HG02798 (cell line): ENCODE data around the gene P2RY6.
A peak's percentile ranks its signal among the peaks of the same experiment; 100 is the strongest.

ENCODE experiments used
- ATAC-seq: cut with Tn5 transposase; IDR thresholded peaks from one replicate; pipeline ENCODE4 v1.9.1; 2021; ENCODE audit warnings: mild to moderate bottlenecking; ENCODE audit not compliant: unreplicated experiment, poor library complexity

P2RY6 gene

DNA sequence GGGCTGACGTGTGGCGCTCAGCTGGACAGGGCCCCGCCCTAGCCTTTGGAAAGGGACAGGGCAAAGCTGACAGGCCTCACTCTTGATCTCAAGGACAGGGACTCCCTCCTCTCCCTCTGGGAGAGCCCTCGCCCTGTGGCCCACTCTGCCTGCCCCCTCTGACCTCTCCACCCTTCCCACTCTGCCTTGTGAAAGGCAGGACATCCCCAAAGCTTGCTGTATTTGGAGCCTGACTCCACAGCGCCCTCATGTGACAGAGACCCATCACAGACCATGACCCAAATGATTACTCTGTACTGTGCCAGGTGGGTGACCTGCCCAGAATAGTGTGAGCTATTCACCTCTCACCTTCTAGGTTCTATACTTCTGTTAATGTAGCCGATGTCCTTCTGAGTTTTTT lies 35.3 kb upstream of the P2RY6 start:
- no peak for ATAC-seq

DNA sequence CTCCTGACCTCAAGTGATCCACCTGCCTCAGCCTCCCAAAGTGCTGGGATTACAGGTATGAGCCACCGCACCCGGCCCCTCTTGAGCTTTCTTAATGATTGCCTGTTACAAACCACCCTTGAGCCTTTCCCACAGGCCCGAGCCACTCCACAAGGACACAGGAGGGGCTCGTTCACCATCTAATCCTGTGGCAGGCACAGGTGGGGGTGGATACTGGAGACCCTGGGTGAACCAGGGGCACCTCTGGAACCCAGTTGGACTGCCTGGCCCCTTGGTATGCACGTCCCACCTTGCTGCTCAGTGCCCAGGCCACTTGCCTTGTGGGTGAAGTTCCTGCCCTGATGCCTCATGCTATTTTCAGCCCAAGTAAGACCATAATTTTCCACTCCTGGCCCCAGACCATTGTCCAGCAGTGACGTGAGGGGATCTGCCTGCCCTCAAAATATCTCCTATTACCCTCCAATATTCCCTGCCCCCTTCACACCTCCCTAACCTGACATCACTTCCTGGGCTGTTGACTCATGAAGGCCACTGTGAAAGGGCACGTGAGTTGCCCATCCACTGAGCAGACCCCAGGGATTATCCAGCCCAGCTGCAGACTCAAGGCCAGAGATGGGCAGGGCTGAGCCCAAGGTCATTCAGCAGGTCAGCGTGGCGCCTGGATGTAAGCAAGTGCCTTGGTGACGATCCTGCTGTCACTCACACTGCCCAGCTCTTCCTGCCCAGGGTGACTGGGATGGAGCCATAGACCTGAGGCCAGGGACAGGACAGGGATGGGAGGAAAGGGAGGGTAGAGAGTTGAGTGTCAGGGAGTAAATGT lies 34.5 kb upstream of the P2RY6 start:
- ATAC-seq = no peak

DNA sequence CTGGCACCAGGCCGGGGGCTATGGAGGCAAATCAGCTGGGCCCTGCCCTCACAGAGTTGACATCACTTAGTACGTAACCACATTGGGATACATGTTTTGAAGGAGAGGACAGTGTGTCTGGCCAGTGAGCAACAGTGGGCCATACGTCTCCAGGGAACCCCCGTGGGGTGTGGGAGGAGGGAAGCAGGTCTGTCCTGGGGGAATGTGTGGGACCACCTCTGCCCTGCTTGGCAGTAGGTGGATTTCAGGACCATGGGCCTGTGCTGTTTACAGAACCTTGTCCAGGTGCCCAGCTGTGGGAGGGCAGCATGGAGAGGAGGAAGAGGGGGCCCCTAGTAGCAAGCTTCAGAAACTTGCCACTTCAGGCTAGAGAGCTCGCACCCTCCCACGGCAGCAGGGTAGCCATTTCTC lies 33.0 kb upstream of the P2RY6 start:
- ATAC-seq = no peak

DNA sequence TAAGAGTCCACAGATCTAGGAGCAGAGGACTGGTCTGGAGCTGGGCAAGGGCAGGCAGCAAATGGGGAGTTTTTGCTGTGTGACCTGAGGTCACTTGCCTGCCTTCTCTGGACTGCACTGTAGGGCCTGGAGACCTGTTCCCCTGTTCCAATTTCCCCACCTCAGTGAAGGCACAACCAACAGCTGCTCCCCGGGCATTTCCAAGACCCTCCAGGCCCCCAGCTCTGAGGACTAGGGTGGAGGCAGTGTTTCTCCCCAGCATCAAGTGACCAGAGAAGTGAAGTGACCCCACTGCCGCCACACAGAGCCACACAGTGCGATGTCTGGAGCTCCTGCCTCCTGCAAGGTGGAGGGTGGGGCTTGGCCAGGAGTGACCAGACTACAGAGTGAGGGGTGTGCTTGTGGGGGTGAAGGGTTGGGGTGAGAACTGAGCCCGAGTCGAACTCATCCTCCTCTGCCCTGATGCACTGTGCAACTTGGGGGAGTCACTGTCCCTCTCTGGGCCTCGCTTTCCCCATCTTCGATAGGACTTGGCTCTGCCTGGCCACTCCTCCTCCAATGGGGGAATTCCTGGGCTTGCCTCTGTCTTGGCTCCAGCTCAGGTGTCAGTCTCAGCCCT lies 32.5 kb upstream of the P2RY6 start:
- ATAC-seq = no peak

DNA sequence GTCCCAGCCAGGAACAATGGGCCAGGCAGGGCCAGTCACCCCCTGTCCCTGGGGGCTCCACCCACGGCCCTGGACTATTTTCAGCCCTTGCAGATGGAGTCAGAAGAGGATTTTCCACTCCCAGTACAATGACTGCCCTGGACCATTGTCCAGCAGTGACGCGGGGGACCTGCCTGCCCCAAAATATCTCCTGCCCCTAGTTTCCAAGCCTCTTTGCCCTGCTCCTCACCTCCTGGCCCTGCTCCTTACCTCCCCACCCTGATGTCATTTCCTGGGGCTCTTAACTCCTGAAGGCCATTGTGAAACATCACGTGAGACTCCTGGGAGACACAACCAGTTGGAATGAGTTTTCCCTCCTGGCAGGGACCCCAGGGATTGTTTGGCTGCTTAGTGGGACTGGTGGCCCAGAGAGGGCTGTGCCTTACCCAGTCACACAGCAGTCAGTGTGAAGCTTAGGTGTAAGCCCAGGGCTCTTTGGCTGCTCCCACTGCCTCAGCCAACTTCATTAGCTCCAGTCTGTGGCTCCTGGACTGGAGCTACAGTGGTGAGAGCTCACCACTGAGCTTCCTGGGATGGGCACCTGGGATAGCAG lies 31.9 kb upstream of the P2RY6 start:
- ATAC-seq = no peak

DNA sequence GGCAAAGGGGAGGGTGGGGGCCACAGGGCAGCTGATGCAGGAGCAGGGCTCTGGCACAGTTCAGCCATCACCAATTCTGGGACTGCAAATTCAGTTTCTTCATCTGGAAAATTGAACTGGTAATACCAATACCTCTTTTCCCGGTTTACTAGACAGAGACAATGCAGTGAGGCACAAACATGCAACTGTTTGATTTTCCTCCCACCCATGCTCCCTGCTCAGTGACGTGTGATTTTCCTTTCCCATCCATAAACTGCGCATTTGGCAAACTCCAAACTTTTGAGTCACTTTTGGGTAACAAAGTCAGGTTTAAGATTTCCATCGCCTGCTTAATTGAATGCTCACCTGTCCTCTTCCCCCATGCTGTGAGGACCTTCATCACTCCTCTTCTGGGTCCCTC lies 30.8 kb upstream of the P2RY6 start:
- no peak for ATAC-seq

DNA sequence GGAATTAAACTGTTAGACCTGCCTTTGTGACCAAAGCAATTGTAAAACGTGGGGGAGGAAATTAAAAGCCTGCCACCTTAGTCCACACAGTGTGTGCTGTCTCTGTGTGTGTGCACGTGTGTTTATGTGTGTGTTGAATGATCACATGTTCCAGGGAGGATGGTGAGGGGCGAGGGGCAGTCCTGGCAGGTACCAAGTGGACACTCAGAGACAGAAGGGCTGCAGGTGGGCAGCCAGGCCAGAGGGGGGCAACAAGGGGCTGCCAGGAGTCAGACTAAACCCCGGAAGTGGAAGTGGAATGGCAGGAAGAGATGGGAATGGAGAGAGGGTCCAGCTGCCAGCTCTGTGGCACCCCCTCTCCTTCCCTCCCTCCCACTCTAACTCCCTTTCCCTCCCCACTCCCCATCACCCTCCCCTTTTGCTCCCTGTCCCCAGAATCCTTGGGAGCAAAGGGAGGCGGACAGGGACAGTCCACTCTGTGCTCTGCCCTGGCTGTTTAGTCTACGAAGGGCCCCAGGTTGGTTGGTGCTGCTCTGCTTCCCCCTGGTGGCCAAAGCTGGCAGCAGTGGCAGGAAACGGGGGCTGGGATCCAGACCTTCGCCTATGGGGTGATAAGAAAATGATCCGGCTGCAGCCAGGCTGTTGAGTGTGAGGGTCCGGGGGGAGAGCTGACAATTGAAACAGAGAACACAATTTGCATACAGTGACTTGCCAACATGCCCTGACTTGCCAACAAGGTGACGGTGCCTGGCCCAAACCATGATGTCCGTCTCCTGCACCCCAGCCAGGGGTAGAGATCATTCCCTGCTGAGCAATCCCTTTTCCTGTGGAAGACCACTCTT lies 29.7 kb upstream of the P2RY6 start:
- ATAC-seq = peak; percentile 79

DNA sequence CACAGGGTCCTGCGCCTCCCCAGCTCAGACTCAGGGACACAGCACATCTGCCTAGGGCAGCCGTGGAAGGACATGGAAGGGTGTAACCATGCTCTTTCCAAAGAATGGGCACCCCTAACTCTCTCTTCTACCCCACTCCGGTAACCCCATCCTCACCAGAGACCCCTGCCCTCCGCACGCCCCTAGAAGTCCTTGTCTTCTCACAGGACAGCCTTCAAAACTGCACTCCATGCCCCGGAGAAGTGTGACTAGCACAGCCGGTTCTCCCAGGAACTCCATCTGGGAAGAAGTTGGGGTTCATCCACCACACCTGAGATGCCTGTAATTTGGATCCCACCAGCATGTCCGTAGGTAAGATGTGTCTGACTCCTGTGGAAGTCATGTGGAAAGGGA lies 29.0 kb upstream of the P2RY6 start:
- ATAC-seq = no peak

DNA sequence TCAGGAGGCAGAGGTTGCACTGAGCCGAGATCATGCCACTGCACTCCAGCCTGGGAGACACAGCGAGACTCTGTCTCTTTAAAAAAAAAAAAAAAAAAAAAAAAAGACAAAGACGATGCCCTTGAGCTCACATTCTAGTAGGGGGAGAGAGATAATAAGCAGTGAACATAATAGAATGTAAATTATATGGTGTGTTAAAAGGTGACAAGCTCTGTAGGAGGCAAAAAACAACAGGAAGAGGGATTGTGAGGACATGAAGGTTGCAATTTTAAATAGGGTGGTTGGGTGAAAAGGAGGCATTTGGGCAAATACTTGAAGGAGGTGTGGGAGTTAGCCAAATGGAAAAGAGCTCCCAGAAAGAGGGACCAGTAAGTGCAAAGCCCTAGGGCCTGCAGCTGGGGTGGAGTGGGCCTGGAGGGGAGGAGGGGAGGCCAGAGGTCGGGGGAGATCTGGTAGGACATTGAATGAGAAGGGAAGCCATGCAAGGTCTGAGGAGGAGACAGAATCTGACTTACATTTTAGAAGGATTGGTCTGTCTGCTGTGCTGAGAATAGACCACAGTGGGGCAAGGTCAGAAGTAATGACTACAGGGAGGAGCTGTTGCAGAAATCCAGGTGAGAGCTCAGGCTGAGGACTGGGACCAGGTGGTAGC lies 27.4 kb upstream of the P2RY6 start:
- no peak for ATAC-seq

DNA sequence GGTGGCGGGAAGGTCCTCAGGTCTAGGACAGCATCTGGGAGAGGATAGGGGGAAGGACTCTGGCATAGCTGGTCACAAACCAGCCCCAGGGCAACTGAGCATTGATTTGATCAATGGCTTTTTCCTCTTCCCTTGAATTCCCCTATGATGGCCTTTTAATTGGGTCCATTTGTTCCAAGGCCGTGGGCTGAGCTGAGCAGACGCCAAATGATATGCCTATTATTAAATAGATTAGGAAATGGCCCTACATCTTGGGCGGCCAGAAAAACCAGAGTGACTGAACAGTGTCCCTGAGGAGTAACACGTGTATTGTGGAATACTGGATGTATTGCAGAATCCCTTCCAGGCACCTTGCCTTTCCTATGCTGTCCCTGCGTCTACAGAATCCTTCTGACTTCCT lies 26.7 kb upstream of the P2RY6 start:
- no peak for ATAC-seq

DNA sequence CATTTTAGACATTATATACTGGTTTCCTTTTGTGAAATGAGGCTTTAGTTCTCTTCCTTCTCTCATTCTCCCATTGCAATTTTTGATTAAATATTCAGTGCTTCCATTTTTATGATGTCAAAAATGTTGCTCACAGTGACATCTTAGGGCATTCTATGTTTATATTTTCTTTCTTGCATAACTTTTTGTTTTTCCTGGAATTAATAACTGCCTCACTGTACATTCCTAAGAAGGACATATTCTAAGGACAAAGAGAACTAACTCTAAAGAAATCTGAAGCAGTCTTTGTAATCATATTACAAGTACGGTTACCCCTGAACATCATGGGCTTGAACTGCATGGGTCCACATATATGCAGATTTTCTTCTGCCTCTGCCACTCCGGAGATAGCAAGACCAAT lies 25.8 kb upstream of the P2RY6 start:
- ATAC-seq = no peak

DNA sequence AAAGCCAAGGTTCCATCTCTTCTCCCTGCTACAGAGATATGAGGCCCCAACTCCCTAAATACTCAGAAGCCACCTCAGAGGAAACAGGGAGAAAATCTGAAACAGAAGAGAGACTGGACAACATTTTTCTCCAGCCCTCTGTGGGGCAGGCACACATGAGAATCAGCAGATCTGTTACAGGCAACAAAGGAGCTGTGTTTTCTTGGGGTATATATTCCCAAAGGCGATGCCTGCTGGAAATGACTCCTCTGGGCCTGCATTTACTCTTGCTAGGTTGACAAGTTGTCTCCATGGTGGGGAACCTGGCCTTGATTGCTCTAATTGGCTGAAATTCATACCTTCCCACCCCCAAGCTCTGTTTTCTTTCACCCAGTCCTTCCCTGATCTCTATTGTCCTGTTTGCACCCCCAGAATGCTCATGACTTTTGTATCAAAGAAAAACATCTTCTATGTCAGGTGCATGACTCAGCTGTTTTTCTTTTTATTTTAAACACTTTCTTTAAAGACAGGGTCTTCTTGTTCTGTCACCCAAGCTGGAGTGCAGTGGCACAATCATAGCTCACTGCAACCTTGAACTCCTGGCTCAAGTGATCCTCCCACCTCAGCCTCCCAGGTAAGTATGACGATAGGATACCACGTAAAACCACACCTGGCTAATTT lies 23.5 kb upstream of the P2RY6 start:
- no peak for ATAC-seq

DNA sequence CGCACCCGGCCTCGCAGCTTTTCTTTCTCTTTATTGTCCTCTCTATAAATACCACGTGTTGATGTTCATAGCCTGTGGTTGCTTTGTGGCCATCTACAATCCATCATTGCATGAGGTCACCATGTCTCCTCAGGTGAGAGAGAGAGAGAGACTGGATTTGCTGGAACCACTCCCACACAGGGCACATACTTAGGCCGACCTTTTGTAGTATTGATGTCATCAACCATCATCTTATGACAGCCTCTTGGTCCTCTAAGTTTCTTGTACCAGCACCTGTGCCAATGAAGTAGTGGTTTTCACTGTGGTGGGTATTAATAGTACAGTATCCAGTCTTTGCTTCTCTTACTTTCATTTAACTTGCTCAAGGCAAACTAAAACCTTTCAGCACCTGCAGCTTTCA lies 22.8 kb upstream of the P2RY6 start:
- ATAC-seq = peak; percentile 72

DNA sequence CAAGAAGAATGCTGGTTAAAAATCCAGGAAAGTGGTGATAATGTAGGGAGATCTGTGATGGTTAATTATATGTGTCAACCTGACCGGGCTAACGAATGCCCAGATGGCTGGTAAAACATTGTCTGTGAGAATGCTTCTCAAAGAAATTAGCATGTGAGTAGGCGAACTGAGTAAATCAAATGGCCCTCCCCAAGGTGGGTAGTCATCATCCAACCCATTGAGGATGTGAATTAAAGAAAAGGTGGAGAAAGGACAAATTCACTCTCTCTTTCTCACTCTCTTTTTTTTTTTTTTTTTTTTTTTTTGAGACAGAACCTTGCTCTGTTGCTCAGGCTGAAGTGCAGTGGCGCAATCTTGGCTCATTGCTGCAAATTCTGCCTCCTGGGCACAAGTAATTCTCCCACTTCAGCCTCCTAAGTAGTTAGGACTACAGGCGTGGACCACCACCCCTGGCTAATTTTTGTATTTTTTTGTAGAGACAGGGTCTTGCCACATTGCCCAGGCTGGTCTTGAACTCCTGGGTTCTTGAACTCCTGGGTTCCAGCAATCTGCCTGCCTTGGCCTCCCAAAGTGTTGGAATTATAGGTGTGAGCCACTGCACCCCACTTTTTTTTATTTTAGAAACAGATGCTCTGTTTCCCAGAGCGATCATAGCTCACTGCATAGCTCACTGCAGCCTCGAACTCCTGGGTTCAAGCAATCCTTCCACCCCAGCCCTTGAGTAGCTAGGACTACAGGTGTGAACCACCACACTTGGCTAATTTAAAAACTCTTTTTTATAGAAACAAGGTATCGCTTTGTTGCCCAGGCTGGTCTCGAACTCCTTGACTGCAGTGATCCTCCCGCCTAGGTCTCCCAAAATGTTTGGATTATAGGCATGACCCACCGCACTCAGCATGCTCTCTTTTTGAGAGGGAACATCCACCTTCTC lies 22.0 kb upstream of the P2RY6 start:
- ATAC-seq = no peak

DNA sequence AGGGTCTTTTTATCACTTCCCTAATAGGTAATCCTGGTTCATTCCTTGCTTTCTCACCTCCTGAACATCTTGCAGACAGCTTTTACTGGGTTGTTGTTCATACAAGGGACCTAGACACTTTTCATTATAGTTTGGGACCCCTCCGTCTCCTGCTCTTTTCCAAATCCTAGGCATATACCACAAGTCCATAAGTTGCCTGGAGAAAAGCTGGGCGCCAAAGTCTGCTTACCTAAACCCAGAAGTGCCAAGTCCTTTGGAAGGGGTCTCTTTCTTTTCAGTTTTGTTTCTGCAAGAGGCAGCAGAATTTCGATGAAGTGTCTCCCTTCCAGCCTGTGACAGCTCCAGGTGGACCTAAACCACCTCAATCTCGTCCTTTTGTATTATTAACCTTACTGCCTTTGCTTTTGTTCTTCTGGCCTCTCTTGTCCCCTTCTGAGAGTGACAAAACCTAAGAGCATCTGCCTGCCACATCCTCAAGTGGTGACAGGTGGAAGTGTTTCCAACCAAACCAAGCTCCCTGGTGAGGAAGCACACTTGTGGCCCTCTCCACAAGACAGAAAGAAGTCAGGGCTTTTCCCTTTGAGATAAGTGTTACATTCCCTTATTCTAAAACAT lies 19.5 kb upstream of the P2RY6 start:
- ATAC-seq = no peak

DNA sequence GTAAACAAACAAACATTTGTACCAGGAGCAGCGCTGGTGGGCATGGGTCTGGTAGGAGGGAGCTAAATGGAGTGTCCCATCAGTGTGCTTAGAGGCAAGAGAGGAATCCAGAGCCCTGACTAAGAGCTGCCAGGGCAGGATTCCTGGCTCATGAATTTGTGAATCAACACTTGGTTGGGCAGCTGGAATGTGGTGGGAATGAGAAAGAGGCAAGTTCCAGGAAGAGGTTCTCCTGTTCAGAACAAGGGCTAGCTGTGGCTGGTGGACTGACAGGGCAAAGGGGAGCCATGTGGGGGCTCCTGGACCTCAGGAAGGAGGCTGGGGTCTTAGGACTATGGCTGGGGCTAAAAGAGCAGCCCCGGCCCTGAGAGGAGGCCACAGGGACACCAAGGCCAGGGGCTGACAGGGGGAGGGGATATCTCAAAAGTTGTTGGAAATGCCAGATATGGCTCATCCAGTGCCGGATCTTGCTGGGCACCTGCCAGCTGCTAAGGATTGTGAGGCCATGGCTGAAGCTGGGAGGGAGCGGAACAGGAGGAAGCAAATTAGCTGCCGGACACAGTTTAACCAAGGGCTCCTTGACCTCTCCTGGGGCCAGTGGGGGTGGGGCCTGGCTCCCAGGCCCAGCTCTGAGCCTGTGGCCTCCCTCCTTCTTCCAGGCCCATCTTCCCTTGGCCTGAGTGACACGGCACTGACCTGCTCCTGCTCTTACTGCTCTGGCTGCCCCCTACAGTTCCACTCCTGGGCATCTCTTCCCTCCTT lies 14.6 kb upstream of the P2RY6 start:
- ATAC-seq = no peak

DNA sequence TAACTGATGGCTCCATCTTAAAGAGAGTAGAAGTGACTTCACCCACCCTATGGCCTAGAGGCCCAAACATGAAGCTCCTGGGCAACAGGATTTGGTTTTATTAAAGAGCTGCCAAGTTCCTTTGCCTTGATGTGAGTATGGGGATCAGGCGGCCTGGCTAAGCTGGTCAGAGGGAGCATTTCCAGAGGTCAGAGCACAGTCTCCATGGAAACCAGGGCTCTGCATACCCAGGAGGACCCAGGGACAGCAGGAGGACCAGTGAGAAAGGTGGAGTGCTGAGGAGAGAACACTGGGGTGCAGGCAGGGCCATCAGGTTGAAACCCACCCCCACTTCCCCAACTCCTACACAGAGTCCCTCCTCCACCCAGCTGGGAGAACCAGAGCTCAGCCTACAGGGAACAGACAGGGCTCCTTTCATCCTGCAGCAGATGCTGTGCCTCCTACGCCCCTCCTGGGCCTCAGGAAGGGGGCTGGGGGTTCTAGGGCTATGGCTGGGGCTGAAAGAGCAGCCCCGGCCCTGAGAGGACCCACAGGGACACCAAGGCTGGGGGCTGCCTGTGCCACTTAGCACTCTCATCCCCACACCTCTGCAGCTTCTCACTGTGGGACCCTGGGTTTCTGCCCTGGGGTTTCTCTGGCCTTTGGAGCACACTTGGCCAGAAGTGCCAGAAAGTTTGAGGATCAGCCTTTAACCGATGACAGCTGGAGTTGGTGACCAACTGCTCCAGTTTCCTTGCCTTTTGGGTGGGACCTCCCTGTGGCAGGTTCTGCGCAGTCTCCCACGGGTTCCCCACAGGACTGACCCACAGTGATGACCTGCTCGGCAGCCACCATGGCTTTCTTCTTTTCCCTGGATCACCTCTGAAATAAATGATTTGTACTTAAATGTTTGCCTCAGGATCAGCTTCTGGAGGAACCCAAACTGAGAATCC lies 13.8 kb upstream of the P2RY6 start:
- no peak for ATAC-seq
